ENCODE measurements around the gene ALG10.
"Not testable (repeated sequence)": the region's sequence is repeated elsewhere in the genome, so short reads cannot be mapped to it uniquely, and the experiment has no call there.

GRCh38 chr12:34047855-34048254 is 25.6 kb downstream of the ALG10 start:
- not testable (repeated sequence) for TF ChIP-seq CTCF (conservative IDR thresholded peaks at IDR 0.05 in 1 of 2, IDR thresholded peaks at IDR 0.05 in 1 of 2; ENCODE audit: extremely low read depth in 1 of 2, insufficient read depth in 1 of 2, low read depth in 1 of 2, low read length in 2 of 2); EZH2 (IDR thresholded peaks at IDR 0.05; ENCODE audit: borderline replicate concordance, low read length)

All from mammary epithelial cell (primary cell).